GM12874 (cell line): ENCODE data around the gene COX8A.

Source experiments
- TF ChIP-seq, protein P1 (sequence below): IDR thresholded peaks from 2 replicates; pipeline ENCODE4 v1.5.1; 2011; ENCODE audit warnings: low read depth, mild to moderate bottlenecking, control low read depth, low read length, moderate library complexity; ENCODE audit not compliant: insufficient read depth

The COX8A gene

DNA sequence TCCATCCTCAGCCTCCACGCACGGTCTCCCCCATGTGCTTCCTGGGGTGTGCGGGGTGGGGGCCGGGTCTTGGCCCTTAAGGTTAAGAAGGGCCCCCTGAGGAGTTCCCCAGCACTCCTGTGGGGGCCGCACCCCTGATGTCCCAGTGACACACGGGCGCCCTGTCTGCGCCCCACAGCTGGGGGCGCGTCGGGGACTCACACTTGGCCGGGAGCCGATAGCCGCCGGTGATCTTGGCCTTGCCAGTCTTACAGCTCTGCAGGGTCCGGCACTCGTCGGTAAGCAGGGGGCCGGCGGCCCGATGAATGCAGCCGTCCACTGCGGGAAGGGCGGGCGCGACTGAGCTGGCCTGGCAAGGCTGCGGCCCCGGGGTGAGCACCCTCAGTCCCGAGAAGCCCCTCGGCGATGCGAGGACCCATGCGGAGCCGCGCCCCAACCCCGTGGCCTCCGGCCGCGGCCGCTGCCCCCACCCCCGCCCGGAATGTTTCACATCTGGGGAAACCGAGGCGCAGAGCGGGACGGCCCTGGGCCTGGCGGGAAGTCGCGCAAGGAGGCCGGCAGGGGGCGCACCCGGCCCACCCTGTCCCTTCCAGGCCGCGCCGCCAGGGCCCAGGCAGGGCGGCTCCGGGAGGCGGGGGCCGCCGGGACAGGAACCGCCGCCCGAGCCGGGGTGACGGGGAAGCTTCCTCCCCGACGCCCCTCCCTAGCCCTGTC is 25.8 kb downstream of the COX8A start:
- TF ChIP-seq, protein P1, sequence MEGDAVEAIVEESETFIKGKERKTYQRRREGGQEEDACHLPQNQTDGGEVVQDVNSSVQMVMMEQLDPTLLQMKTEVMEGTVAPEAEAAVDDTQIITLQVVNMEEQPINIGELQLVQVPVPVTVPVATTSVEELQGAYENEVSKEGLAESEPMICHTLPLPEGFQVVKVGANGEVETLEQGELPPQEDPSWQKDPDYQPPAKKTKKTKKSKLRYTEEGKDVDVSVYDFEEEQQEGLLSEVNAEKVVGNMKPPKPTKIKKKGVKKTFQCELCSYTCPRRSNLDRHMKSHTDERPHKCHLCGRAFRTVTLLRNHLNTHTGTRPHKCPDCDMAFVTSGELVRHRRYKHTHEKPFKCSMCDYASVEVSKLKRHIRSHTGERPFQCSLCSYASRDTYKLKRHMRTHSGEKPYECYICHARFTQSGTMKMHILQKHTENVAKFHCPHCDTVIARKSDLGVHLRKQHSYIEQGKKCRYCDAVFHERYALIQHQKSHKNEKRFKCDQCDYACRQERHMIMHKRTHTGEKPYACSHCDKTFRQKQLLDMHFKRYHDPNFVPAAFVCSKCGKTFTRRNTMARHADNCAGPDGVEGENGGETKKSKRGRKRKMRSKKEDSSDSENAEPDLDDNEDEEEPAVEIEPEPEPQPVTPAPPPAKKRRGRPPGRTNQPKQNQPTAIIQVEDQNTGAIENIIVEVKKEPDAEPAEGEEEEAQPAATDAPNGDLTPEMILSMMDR: peak; percentile 78

DNA sequence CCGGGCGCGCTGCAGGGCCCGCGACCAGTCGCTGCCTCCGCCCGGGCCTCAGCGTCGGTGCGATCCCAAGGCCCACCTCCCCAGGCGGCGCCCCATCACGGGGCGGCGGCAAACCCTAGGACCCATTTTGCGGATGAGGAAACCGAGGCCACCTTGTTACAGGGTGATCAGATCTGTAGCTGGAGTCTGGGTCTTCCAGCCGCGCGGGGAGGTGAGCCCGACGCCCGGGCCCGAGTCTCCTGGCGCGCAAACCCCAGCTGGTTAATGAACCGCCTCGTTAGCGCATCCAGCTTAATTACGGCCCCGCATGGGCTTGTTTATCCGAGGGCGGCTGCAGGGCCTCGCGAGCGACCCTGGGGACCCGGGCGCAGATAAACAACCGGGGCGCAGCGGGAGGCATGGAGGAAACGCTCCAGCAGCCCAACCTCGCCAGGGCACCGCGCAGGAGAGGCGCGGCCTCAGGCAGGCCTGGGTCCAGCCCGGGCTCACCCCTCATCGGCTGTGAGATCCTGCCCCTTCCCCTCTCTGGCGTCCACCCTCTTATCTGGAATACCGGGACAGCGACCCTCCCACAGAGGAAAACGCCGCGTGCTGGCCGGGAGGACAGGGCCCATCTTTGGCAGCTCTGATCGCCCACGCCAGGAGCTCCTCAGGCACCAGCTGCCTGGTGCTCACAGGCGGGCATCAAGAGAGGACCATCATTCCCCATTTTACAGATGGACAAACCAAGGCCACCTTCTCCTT is 26.5 kb downstream of the COX8A start:
- TF ChIP-seq, protein P1: no peak

DNA sequence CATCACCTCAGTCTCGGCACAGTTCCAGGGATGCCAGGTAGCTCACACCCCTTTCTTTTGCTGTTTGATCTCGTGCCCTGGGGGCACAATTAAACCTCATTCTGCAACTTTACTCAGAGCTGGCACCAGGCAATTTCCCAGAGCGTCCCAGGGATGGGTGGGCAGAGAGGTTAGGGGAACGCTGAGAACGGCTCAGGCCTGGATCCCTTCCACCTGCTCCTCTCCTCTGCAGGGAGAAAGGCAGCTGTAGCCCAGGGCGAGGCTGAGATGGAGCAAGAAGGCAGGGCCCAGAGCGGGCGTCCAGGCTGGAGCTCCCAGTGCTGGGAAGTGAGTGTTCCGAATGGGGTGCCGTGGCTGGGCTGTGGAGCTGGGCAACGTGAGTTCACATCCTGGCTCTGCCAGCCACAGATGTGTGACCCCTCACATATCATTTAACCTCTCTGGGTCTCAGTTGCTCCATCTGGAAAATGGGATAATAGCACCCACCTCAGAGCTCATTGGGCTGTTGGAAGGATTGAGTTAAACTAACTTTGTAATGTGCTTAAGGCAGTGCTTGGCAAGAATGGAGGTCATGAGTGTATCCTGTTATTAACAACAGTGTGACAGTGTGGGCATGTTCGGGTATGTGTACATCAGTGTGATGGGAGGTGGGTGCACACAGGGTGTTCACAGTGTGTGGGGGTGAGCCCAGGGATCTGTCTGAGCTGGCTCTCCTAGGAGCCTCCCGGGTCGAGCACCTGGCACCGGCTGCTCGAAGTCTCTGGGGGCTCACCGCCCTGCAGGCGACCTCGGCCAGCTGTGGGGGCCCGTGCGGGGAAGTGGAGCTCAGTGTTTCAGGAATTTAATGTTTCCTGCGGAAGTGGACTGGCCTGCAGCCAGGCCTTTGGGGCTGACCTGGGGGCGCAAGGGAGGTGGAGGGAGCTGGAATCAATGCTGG is 27.3 kb downstream of the COX8A start:
- TF ChIP-seq, protein P1: no peak

DNA sequence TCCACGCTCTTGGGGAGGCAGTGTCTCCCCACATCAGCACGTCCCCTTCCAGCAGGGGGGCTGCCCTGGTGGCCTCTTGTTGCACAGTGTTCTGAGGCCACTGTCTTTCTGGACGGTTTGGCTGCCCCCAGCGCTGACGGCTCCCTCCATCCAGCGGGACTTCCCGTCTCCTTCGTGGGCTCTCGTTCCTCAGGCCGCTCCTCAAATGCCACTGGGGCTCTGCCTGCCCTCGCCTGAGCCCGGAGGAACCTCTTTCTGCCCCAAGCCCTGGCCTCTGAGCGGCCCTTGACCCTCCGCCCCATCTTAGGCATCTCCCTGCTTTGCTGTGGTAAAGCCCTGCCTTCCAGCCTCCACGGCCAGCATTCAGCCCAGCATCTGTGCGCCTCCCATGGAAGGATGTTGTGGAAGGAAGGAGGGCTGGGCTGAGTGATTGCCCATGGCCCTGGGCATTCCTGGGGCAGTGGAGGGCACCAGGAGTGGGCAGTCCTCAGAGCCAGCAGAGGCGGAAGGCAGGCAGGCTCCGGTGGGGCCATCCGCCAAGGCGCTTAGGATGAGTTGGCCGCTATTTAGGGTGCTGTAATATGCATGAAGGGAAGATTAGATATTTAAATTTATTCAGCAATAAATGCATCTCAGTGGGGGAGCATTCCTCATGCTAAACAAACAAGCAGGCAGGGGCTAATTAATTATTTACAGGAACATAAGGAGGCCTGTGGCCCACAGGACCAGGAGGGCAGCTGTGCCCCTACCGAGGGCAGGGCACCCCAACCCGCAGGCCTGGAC is 29.6 kb downstream of the COX8A start:
- TF ChIP-seq, protein P1: no peak

DNA sequence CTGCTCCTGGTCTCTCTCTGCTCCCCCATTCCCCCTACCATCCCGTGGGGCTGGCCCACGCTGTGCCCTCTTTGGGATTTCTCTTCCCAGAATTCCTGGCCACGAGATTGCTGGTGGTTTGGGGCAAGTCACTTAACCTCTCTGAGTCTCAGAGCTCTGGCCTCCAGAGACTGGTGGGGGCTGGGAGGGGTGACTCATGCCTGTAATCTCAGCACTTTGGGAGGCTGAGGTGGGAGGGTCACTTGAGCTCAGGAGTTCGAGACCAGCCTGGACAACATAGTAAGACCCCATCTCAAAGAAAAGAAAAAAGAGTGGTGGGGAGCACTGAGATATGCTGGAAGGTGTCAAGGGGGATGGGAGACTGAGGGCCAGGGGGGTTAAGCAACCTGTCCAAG is 30.2 kb downstream of the COX8A start:
- TF ChIP-seq, protein P1: no peak

DNA sequence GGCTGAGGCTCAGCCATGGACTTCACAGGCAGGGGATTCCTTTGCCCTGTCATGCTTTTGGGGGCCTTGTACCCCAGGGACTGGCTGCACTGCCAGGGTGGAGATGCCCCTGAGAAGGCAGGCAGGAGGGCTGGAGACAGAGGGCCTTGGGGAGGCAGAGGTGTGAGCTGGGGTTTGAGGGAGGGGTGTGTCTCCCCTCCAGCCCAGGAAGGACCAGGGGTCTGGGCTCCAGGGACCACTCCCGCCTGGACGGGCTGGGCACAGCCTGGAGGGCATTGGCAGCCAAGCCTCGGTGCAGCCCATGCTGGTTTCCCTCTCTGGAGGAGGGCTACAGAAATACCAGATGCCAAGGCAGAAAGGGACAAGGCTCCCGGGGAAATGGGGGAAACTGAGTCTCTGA is 31.3 kb downstream of the COX8A start:
- TF ChIP-seq, protein P1: no peak
